K562 (cell line): Measurements from ENCODE around the gene IRF2BP2. TPM values are rescaled to one million over a fixed set of nuclear protein-coding genes. Genes with fewer than 3 reads are reported as not detected.

Source experiments
- EP400 ChIP-seq: fragments of 450-650 bp; IDR thresholded peaks from 2 replicates; pipeline ENCODE4 v1.6.1; 2017; ENCODE audit warnings: antibody characterized with exemption, mild to moderate bottlenecking, moderate library complexity
- HCFC1 ChIP-seq: IDR thresholded peaks from 2 replicates; pipeline ENCODE4 v1.6.1; 2012; ENCODE audit warnings: low read depth, low read length, improper control_type of control experiment
- KLF10 ChIP-seq: fragments of 250-450 bp; sonication (Bioruptor Pico); IDR thresholded peaks from 2 replicates; pipeline ENCODE4 v1.6.1; 2021; ENCODE audit warnings: matching md5 sums
- MBD2 ChIP-seq: sonication (generic); IDR thresholded peaks from 2 replicates; pipeline ENCODE4 v1.6.1; 2016; ENCODE audit warnings: low read depth, borderline replicate concordance
- MYC ChIP-seq, 2 experiments: fragments of 250-450 bp in 1 of 2; sonication (Bioruptor Pico) in 1 of 2; IDR thresholded peaks; 2 replicates each; pipeline versions ENCODE4 v1.5.1 to v1.6.1; 2012 to 2021; ENCODE audit warnings: low read depth in 2 of 2, borderline replicate concordance in 1 of 2, improper control_type of control experiment in 1 of 2, low read length in 1 of 2, mild to moderate bottlenecking in 1 of 2, moderate library complexity in 1 of 2
- NFRKB ChIP-seq: fragments of 450-650 bp; IDR thresholded peaks from 2 replicates; pipeline ENCODE4 v1.6.1; 2016; ENCODE audit warnings: low read depth
- PCBP2 ChIP-seq: fragments of 200-400 bp; formaldehyde crosslinking; IDR thresholded peaks from 2 replicates; pipeline ENCODE4 v1.6.1; 2018; ENCODE audit warnings: low read length, low read depth, mild to moderate bottlenecking, moderate library complexity; ENCODE audit not compliant: poor library complexity, severe bottlenecking
- SRSF1 ChIP-seq: fragments of 200-400 bp; formaldehyde crosslinking; IDR thresholded peaks from 2 replicates; pipeline ENCODE4 v1.6.1; 2017; ENCODE audit warnings: mild to moderate bottlenecking, low read depth, low read length, moderate library complexity
- ZFPM2 ChIP-seq: fragments of 250-450 bp; sonication (Bioruptor Pico); IDR thresholded peaks from 2 replicates; pipeline ENCODE4 v1.5.1; 2022; ENCODE audit warnings: mild to moderate bottlenecking
- ZNF253 ChIP-seq: fragments of 250-450 bp; sonication (Bioruptor Pico); conservative IDR thresholded peaks from 2 replicates; pipeline ENCODE4 v1.6.1; 2021; ENCODE audit warnings: mild to moderate bottlenecking
- polyA plus RNA-seq, 8 experiments: library from polyadenylated mRNA; depleted of rRNA in 4 of 8; stranded (reverse) in 5 of 8; unstranded in 3 of 8; fragments of >200 nt; fragmentation: Nextera tagmentation in 2 of 8; fragmentation: Illumina TruSeq in 1 of 8; extraction: Ambion mirVana in 2 of 8; extraction: Trizol in 1 of 8; gene quantifications; 2 replicates each; pipeline versions ENCODE4 v1.2.1 to v1.2.3, GENCODE V29; 2011 to 2014; ENCODE audit warnings: inconsistent platforms in 1 of 8, missing spikeins in 1 of 8
- total RNA-seq, 7 experiments: library from RNA; depleted of rRNA in 6 of 7; stranded (reverse); fragments of >200 nt in 6 of 7; fragmentation: Illumina TruSeq in 2 of 7; extraction: Trizol in 2 of 7; gene quantifications; 2 replicates each; pipeline versions ENCODE4 v1.2.1 to v1.2.3, GENCODE V29; 2011 to 2021; ENCODE audit warnings: low replicate concordance in 1 of 7
- TF ChIP-seq, protein P1 (sequence below): fragments of 250-450 bp; sonication (Bioruptor Pico); IDR thresholded peaks from 2 replicates; pipeline ENCODE4 v1.4.0; 2020; ENCODE audit warnings: mild to moderate bottlenecking
- TF ChIP-seq, protein P2 (sequence below), 2 experiments: fragments of 450-650 bp; formaldehyde crosslinking in 1 of 2; IDR thresholded peaks; 2 replicates each; pipeline versions ENCODE4 v1.4.0 to v1.6.1; 2014 to 2020; ENCODE audit warnings: mild to moderate bottlenecking in 2 of 2, borderline replicate concordance in 1 of 2, low read depth in 1 of 2
- TF ChIP-seq, protein P3 (sequence below): sonication (generic); formaldehyde crosslinking; IDR thresholded peaks from 2 replicates; pipeline ENCODE4 v1.8.0; 2022; ENCODE audit warnings: mild to moderate bottlenecking, missing genetic modification reagents

Gene IRF2BP2
- total and polyA plus RNA-seq, 9 of the 15 experiments (the other 6 are each of a cell fraction or from before 2014, with no cell fraction given) = 7.7 to 68.6 (median 22.1) TPM

DNA sequence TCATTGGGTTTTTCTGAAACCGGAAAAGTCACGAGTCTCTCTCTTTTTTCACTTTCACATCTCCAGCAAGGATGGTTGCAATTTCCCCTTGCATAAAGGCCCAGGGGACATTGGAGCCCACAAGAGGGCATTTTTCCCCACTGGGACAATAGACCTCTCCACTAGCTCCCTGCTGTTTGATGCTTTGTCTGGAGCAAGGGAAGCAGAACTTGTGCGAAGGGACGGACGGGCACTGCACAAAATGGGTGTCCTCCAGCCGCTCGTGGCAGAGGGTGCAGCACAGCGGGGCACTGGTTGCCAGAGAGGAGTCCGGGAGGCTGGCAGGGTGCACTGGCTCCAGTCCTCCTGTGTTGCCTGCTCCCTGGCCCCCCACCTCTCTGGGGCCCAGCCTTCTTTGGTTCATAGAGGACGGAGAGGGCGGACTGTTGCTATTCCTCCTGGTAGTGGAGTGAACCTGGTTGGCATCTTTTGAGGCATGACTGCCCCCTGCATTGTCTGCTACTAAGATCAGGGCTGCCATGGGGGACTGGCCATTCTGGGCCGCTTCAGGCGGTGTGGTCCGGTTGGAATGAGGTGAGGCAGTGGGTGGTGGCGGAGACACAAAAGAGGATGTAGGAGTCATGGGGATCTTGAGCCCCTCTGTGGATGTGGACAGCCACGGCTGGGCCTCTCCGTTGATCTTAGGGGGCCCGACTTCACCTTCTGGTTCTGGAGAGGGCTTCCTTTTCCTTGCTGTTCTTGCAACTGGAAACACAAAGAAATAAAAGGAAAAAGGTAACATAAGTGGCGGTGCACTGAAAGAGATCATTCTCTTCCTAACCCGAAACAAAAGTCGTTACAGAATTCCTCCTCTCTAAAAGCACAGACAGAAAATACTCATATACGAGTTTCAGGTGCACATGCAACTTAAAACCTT is 2.6 kb downstream of the IRF2BP2 start (continued):
- TF ChIP-seq, protein P1, sequence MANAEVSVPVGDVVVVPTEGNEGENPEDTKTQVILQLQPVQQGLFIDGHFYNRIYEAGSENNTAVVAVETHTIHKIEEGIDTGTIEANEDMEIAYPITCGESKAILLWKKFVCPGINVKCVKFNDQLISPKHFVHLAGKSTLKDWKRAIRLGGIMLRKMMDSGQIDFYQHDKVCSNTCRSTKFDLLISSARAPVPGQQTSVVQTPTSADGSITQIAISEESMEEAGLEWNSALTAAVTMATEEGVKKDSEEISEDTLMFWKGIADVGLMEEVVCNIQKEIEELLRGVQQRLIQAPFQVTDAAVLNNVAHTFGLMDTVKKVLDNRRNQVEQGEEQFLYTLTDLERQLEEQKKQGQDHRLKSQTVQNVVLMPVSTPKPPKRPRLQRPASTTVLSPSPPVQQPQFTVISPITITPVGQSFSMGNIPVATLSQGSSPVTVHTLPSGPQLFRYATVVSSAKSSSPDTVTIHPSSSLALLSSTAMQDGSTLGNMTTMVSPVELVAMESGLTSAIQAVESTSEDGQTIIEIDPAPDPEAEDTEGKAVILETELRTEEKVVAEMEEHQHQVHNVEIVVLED (CRISPR knock-in tag) = no peak
- TF ChIP-seq, protein P2, sequence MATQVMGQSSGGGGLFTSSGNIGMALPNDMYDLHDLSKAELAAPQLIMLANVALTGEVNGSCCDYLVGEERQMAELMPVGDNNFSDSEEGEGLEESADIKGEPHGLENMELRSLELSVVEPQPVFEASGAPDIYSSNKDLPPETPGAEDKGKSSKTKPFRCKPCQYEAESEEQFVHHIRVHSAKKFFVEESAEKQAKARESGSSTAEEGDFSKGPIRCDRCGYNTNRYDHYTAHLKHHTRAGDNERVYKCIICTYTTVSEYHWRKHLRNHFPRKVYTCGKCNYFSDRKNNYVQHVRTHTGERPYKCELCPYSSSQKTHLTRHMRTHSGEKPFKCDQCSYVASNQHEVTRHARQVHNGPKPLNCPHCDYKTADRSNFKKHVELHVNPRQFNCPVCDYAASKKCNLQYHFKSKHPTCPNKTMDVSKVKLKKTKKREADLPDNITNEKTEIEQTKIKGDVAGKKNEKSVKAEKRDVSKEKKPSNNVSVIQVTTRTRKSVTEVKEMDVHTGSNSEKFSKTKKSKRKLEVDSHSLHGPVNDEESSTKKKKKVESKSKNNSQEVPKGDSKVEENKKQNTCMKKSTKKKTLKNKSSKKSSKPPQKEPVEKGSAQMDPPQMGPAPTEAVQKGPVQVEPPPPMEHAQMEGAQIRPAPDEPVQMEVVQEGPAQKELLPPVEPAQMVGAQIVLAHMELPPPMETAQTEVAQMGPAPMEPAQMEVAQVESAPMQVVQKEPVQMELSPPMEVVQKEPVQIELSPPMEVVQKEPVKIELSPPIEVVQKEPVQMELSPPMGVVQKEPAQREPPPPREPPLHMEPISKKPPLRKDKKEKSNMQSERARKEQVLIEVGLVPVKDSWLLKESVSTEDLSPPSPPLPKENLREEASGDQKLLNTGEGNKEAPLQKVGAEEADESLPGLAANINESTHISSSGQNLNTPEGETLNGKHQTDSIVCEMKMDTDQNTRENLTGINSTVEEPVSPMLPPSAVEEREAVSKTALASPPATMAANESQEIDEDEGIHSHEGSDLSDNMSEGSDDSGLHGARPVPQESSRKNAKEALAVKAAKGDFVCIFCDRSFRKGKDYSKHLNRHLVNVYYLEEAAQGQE (IDR thresholded peaks at IDR 0.05; ENCODE audit: borderline replicate concordance) = peak; percentile 49; the same call in 1 of the 2 replicates
- TF ChIP-seq, protein P2 (CRISPR knock-in tag; IDR thresholded peaks at IDR 0.05; ENCODE audit: low read depth) = no peak; the same call in 1 of the 2 replicates
- TF ChIP-seq, protein P3, sequence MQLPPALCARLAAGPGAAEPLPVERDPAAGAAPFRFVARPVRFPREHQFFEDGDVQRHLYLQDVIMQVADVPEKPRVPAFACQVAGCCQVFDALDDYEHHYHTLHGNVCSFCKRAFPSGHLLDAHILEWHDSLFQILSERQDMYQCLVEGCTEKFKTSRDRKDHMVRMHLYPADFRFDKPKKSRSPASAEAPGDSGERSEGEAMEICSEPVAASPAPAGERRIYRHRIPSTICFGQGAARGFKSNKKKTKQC (CRISPR knock-in tag) = 0 out of 2 replicates have a peak, but pooled peaks have one; percentile 27
- TF ChIP-seq EP400 = no peak
- no peak for TF ChIP-seq MBD2
- 0 out of 2 replicates have a peak, but pooled peaks have one; percentile 15 for TF ChIP-seq ZFPM2
- no peak; the same call in 1 of the 2 replicates for TF ChIP-seq MYC (IDR thresholded peaks at IDR 0.05; ENCODE audit: low read depth, low read length)
- no peak for TF ChIP-seq MYC (CRISPR knock-in tag; IDR thresholded peaks at IDR 0.05; ENCODE audit: borderline replicate concordance, low read depth)
- TF ChIP-seq NFRKB = no peak
- no peak for TF ChIP-seq HCFC1
- no peak for TF ChIP-seq ZNF253
- TF ChIP-seq SRSF1 = no peak
- TF ChIP-seq PCBP2 = no peak
- TF ChIP-seq KLF10 (CRISPR knock-in tag) = no peak
